CD4-positive, alpha-beta T cell (primary cell): ENCODE data around the gene SEC31B. TPM values are rescaled to one million over a fixed set of nuclear protein-coding genes. Genes with fewer than 3 reads are reported as not detected.

Experiments
- ATAC-seq: fragments of 200-7000 bp; cut with Tn5 transposase; one replicate; pipeline ENCODE4 v1.10.0; 2022; ENCODE audit warnings: mild to moderate bottlenecking; ENCODE audit not compliant: poor library complexity
- CTCF ChIA-PET: fragments of 350-600 bp; sonication (Branson Sonifier 250); formaldehyde crosslinking; loops from one replicate; lab custom pipeline; 2021; ENCODE audit warnings: antibody characterized with exemption, inconsistent platforms; lab: Charles Lee
- POLR2A ChIA-PET: fragments of 350-600 bp; sonication (Branson Sonifier 250); formaldehyde crosslinking; loops from one replicate; lab custom pipeline; 2021; ENCODE audit warnings: antibody characterized with exemption, inconsistent platforms; lab: Charles Lee
- DNase-seq, 14 experiments: peaks; one replicate each; pipeline ENCODE4 v3.0.0-alpha.2; 2013 to 2020; ENCODE audit warnings: mixed read lengths in 2 of 14
- H3K27ac ChIP-seq, 2 donors: one replicate each; pipeline versions ENCODE4 v1.5.1 to v1.7.0; 2013; ENCODE audit warnings: low read length in 2 of 2, low read depth in 1 of 2, mild to moderate bottlenecking in 1 of 2
- H3K27me3 ChIP-seq, 2 experiments: 1 replicate in 1 of 2; 2 replicates in 1 of 2; pipeline versions ENCODE4 v1.6.1 to v1.7.0; 2013; ENCODE audit warnings: low read length in 2 of 2, control low read depth in 1 of 2, mild to moderate bottlenecking in 1 of 2, moderate library complexity in 1 of 2; ENCODE audit not compliant: insufficient read depth in 2 of 2, control insufficient read depth in 1 of 2
- H3K36me3 ChIP-seq: one replicate; pipeline ENCODE4 v1.6.1; 2013; ENCODE audit warnings: low read length, control low read depth; ENCODE audit not compliant: insufficient read depth
- H3K4me1 ChIP-seq: one replicate; pipeline ENCODE4 v1.6.1; 2013; ENCODE audit warnings: low read length, control low read depth; ENCODE audit not compliant: insufficient read depth
- H3K4me3 ChIP-seq: one replicate; pipeline ENCODE4 v1.5.1; 2013; ENCODE audit warnings: mild to moderate bottlenecking, low read length, moderate library complexity
- H3K9me3 ChIP-seq, 2 experiments: 1 replicate in 1 of 2; 2 replicates in 1 of 2; pipeline versions ENCODE4 v1.6.1 to v1.7.0; 2013; ENCODE audit warnings: low read length in 2 of 2, mild to moderate bottlenecking in 2 of 2, control low read depth in 1 of 2, moderate library complexity in 1 of 2; ENCODE audit not compliant: control insufficient read depth in 1 of 2, insufficient read depth in 1 of 2
- H3K27ac Mint-ChIP-seq: one replicate; pipeline ENCODE4 v1.8.0; 2020; ENCODE audit warnings: mixed read lengths
- H3K27me3 Mint-ChIP-seq: one replicate; pipeline ENCODE4 v1.8.0; 2021; ENCODE audit warnings: mixed read lengths
- H3K36me3 Mint-ChIP-seq: one replicate; pipeline ENCODE4 v1.8.0; 2021; ENCODE audit warnings: low read depth, mixed read lengths
- H3K4me1 Mint-ChIP-seq: one replicate; pipeline ENCODE4 v1.8.0; 2021; ENCODE audit warnings: low read depth, mixed read lengths
- H3K4me3 Mint-ChIP-seq: one replicate; pipeline ENCODE4 v1.8.0; 2020; ENCODE audit warnings: mild to moderate bottlenecking, mixed read lengths
- H3K9me3 Mint-ChIP-seq: one replicate; pipeline ENCODE4 v1.8.0; 2020; ENCODE audit warnings: mixed read lengths
- CTCF ChIP-seq: fragments of 200-600 bp; IDR thresholded peaks from one replicate; pipeline ENCODE4 v1.8.0; 2022; ENCODE audit warnings: antibody characterized with exemption, mild to moderate bottlenecking
- intact Hi-C, 2 experiments: fragments of 100-400 bp; cut with DNase I in 1 of 2; cut with micrococcal nuclease in 1 of 2; formaldehyde crosslinking; loops; one replicate each; pipeline versions ENCODE4 v1.15.1 to v1.9.0; 2023 to 2025; cut with DNase I, micrococcal nuclease
- total RNA-seq, 174 experiments: library from RNA in 2 of 174; stranded (reverse) in 2 of 174; gene quantifications; one replicate each; pipeline ENCODE4 v1.2.3 and lab custom pipeline; 2021 to 2026

SEC31B gene
- total RNA-seq, 2 experiments from 2014 or later = 49.2 to 52.1 TPM

DNA sequence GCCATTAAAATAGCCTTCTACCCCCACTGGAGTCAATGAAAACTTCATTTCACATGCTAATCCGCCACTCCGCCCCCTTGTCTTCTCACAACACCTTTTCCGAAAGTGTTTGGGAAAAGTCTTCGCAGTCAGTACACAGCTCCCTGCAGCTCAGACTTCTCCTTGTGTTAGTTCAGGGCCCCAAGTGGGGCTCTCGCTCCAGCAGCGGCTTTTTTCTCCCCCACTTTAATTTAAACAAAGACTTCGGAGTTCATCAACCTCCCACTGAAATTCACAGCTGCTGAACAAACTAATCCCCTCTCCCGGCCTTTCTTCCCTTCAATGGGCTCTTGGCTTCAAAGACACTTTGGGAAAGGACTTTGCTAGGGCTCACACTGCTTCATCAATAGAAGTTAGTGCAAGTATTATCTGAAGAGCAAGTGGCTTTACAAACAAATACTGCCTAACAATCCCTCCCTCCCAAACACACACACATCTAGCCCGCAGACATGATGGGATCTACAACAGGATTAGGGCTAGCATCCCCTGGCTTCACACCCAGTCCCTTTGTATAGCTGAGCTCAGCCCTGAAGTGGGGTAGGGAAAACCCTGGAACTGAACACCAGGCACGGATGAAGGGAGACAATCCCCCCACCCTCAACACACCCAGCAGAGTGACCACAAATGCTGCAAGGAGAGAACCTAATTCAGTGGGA is 33.7 kb downstream of the SEC31B start:
- Mint-ChIP-seq H3K4me1 (peaks cover 13% of the 10 kb centered on the region), H3K4me3 (no peak overlapping the region), H3K36me3 (peaks cover 46% of the 10 kb centered on the region), H3K27me3 (peaks cover 5% of the 10 kb centered on the region), H3K9me3 (no peaks in the 10 kb centered on the region), H3K27ac (no peak overlapping the region)
- H3K27ac ChIP-seq = no peak overlapping the region
- ATAC-seq = no peak
- peaks cover 1 to 2% of the 10 kb centered on the region in 2 experiments for H3K27me3 ChIP-seq
- H3K4me1 ChIP-seq = peaks cover 17% of the 10 kb centered on the region
- peaks cover 38% of the 10 kb centered on the region for H3K36me3 ChIP-seq
- intact Hi-C loops = no loop called here
- no peak for TF ChIP-seq CTCF
- no peaks in the 10 kb centered on the region for H3K9me3 ChIP-seq
- POLR2A ChIA-PET = no interaction called here
- DNase-seq = no peak
- CTCF ChIA-PET = interaction anchor here (5.9 kb wide), 1 partner anchor 33 kb away, joined by 45 read pairs; no protein-coding TSS in a partner anchor
- H3K4me3 ChIP-seq = no peak overlapping the region

GRCh38 chr10:100485366-100485765 is 34.3 kb downstream of the SEC31B start:
- H3K9me3 ChIP-seq = no peaks in the 10 kb centered on the region
- ChIA-PET POLR2A (no interaction called here), CTCF (interaction anchor here (5.9 kb wide), 1 partner anchor 33 kb away, joined by 45 read pairs; no protein-coding TSS in a partner anchor)
- Mint-ChIP-seq H3K27ac (no peak overlapping the region), H3K36me3 (peaks cover 41% of the 10 kb centered on the region), H3K4me1 (peaks cover 13% of the 10 kb centered on the region), H3K4me3 (no peak overlapping the region), H3K27me3 (peaks cover 9% of the 10 kb centered on the region), H3K9me3 (no peaks in the 10 kb centered on the region)
- no peak for TF ChIP-seq CTCF
- intact Hi-C loops = no loop called here
- DNase-seq (no peak), ATAC-seq (no peak)
- peaks cover 17% of the 10 kb centered on the region for H3K4me1 ChIP-seq
- H3K27me3 ChIP-seq = peaks cover 7% of the 10 kb centered on the region in 2 experiments
- H3K27ac ChIP-seq = no peak overlapping the region
- H3K4me3 ChIP-seq = no peak overlapping the region
- peaks cover 35% of the 10 kb centered on the region for H3K36me3 ChIP-seq

- H3K4me1 ChIP-seq = peaks cover 17% of the 10 kb centered on the region
- Mint-ChIP-seq H3K4me3 (peak overlapping the region; percentile 31), H3K9me3 (no peaks in the 10 kb centered on the region), H3K4me1 (peaks cover 13% of the 10 kb centered on the region), H3K27me3 (peaks cover 22% of the 10 kb centered on the region), H3K36me3 (peaks cover 29% of the 10 kb centered on the region), H3K27ac (no peak overlapping the region)
- H3K36me3 ChIP-seq = peaks cover 23% of the 10 kb centered on the region
- ATAC-seq (no peak), DNase-seq (no peak)
- POLR2A ChIA-PET = interaction anchor here (0.7 kb wide), 1 partner anchor 35 kb away, joined by 3 read pairs; no protein-coding TSS in a partner anchor
- H3K4me3 ChIP-seq = no peak overlapping the region
- H3K27ac ChIP-seq = no peak overlapping the region
- peaks cover 17 to 20% of the 10 kb centered on the region in 2 experiments for H3K27me3 ChIP-seq
- no peak for TF ChIP-seq CTCF
- CTCF ChIA-PET = interaction anchor here (2.1 to 5.9 kb wide), 4 partner anchors 9 to 45 kb away, joined by 9 to 67 read pairs (median 28); no protein-coding TSS in a partner anchor
- H3K9me3 ChIP-seq = no peaks in the 10 kb centered on the region
- intact Hi-C loops = loop anchor here in 1 of 2 experiments (2.0 kb wide), 2 partner anchors 25 to 35 kb away; partner anchors contain the start of gene SEC31B
Measured at GRCh38 chr10:100483876-100484666, 35.6 kb downstream of the SEC31B start.
